K562 (cell line): ENCODE measurements around the gene BRAF. TPM values are rescaled to one million over a fixed set of nuclear protein-coding genes. Genes with fewer than 3 reads are reported as not detected.

Source experiments
- ATAC-seq: fragments of 200-7000 bp; cut with Tn5 transposase; 3 replicates; pipeline ENCODE4 v1.9.1; 2020; ENCODE audit warnings: moderate library complexity
- BruUV-seq: library from RNA; stranded (reverse); fragments of 400-500 nt; replicated peaks from 2 replicates; lab custom pipeline; 2021; lab: Mats Ljungman, UMichigan
- CTCF ChIA-PET: fragments of 300-600 bp; formaldehyde crosslinking; extraction: SDS; loops from one replicate; lab custom pipeline; 2021; ENCODE audit warnings: low intra/inter-chr PET ratio; lab: Yijun Ruan, JAX
- POLR2A ChIA-PET: fragments of 300-600, 350-650 bp; sonication (Branson Sonifier 250); formaldehyde crosslinking; extraction: SDS; loops from one replicate; lab custom pipeline; 2021; ENCODE audit warnings: antibody characterized with exemption, inconsistent platforms; lab: Yijun Ruan, JAX
- DNase-seq, 4 experiments: peaks; one replicate each; pipeline versions ENCODE4 v3.0.0 to v3.0.0-alpha.2; 2011 to 2018; ENCODE audit warnings: low spot score in 3 of 4, mixed read lengths in 3 of 4; ENCODE audit errors: extremely low read depth in 1 of 4
- FAIRE-seq: peaks from 2 replicates; lab custom pipeline; 2011; peaks lifted over from hg19 to GRCh38; lab: Jason Lieb, UNC
- H2AFZ ChIP-seq: 2 replicates; pipeline ENCODE4 v1.6.0; 2011; ENCODE audit warnings: low read depth, low read length, control low read depth, inconsistent platforms
- H3K27ac ChIP-seq: fragments of 200-600 bp; 3 replicates; pipeline ENCODE4 v1.8.0; 2011; ENCODE audit warnings: low read depth, mild to moderate bottlenecking, control low read depth, inconsistent platforms, low read length, moderate library complexity, mixed read lengths; ENCODE audit errors: extremely low read depth
- H3K27me3 ChIP-seq, 2 experiments: fragments of 300-600 bp in 1 of 2; 2 replicates in 1 of 2; 3 replicates in 1 of 2; pipeline versions ENCODE4 v1.6.0 to v1.8.0; 2011; ENCODE audit warnings: inconsistent platforms in 2 of 2, low read length in 2 of 2, mild to moderate bottlenecking in 1 of 2, mixed read lengths in 1 of 2, moderate library complexity in 1 of 2; ENCODE audit not compliant: control insufficient read depth in 2 of 2, insufficient read depth in 2 of 2
- H3K36me3 ChIP-seq: fragments of 300-600 bp; 3 replicates; pipeline ENCODE4 v1.8.0; 2011; ENCODE audit warnings: mild to moderate bottlenecking, low read length, inconsistent platforms; ENCODE audit not compliant: control insufficient read depth, insufficient read depth
- H3K4me1 ChIP-seq, 2 experiments: fragments of 200-600 bp in 1 of 2; replicated peaks in 1 of 2; 2 replicates in 1 of 2; 3 replicates in 1 of 2; pipeline versions ENCODE4 v1.5.1 to v1.8.0; 2011; ENCODE audit warnings: inconsistent platforms in 2 of 2, low read length in 2 of 2, mild to moderate bottlenecking in 1 of 2, mixed read lengths in 1 of 2, moderate library complexity in 1 of 2; ENCODE audit not compliant: control insufficient read depth in 2 of 2, insufficient read depth in 2 of 2
- H3K4me2 ChIP-seq: 2 replicates; pipeline ENCODE4 v1.6.1; 2011; ENCODE audit warnings: low read length, control low read depth, inconsistent platforms, mixed read lengths; ENCODE audit not compliant: insufficient read depth
- H3K4me3 ChIP-seq: fragments of 200-600 bp; sonication (generic), shearing (Covaris generic); 2 replicates; pipeline ENCODE4 v1.5.1; 2016; ENCODE audit warnings: control low read depth, inconsistent platforms
- H3K79me2 ChIP-seq: fragments of 200-600 bp; 3 replicates; pipeline ENCODE4 v1.8.0; 2011; ENCODE audit warnings: low read length, inconsistent platforms; ENCODE audit not compliant: control insufficient read depth, insufficient read depth
- H3K9ac ChIP-seq, 2 experiments: 2 replicates each; pipeline versions ENCODE4 v1.6.0 to v1.6.1; 2011; ENCODE audit warnings: low read depth in 2 of 2, low read length in 2 of 2, control low read depth in 1 of 2, inconsistent platforms in 1 of 2, mild to moderate bottlenecking in 1 of 2, mixed read lengths in 1 of 2; ENCODE audit not compliant: insufficient read depth in 1 of 2
- H3K9me1 ChIP-seq: one replicate; pipeline ENCODE4 v1.6.0; 2011; ENCODE audit warnings: inconsistent platforms, mild to moderate bottlenecking, low read length, moderate library complexity; ENCODE audit not compliant: control insufficient read depth, insufficient read depth
- H3K9me3 ChIP-seq: replicated peaks from 2 replicates; pipeline ENCODE4 v1.5.1; 2011; ENCODE audit warnings: low read depth, low read length, inconsistent platforms; ENCODE audit not compliant: control insufficient read depth, insufficient read depth
- H4K20me1 ChIP-seq: replicated peaks from 2 replicates; pipeline ENCODE4 v1.6.1; 2011; ENCODE audit warnings: low read length, inconsistent platforms, mixed read lengths; ENCODE audit not compliant: control insufficient read depth, insufficient read depth
- ATF4 ChIP-seq: fragments of 450-650 bp; formaldehyde crosslinking; IDR thresholded peaks from 2 replicates; pipeline ENCODE4 v1.4.0; 2022; ENCODE audit warnings: mild to moderate bottlenecking, moderate library complexity
- BACH1 ChIP-seq: fragments of 200-800 bp; sonication (Bioruptor generic); IDR thresholded peaks from 2 replicates; pipeline ENCODE4 v1.6.1; 2016; ENCODE audit warnings: missing genetic modification characterization, missing compliant biosample characterization
- CREB3 ChIP-seq: fragments of 450-650 bp; conservative IDR thresholded peaks from 2 replicates; pipeline ENCODE4 v1.6.1; 2016; ENCODE audit warnings: missing genetic modification characterization, low read depth, mild to moderate bottlenecking, missing compliant biosample characterization, moderate library complexity
- CTCF ChIP-seq, 3 experiments: IDR thresholded peaks in 2 of 3; conservative IDR thresholded peaks in 1 of 3; 2 replicates each; pipeline ENCODE4 v1.5.1; 2011 to 2012; ENCODE audit warnings: low read length in 3 of 3, mild to moderate bottlenecking in 3 of 3, control low read depth in 2 of 3, improper control_type of control experiment in 1 of 3, inconsistent platforms in 1 of 3, low read depth in 1 of 3, mixed read lengths in 1 of 3, moderate library complexity in 1 of 3; ENCODE audit not compliant: insufficient read depth in 2 of 3
- MCM3 ChIP-seq: fragments of 450-650 bp; IDR thresholded peaks from 2 replicates; pipeline ENCODE4 v1.6.1; 2016
- ZBTB33 ChIP-seq: sonication (generic); formaldehyde crosslinking; IDR thresholded peaks from 2 replicates; pipeline ENCODE4 v1.8.1; 2023; ENCODE audit warnings: mild to moderate bottlenecking, missing genetic modification reagents
- ZBTB7A ChIP-seq: IDR thresholded peaks from 2 replicates; pipeline ENCODE4 v1.6.1; 2011; ENCODE audit warnings: low read depth, mild to moderate bottlenecking, low read length, moderate library complexity, borderline replicate concordance; ENCODE audit not compliant: control insufficient read depth
- WGBS: fragments of 100-300 bp; shearing (Covaris generic); methylation state at CpG from one replicate; pipeline ENCODE4 v1.1.6; 2016; ENCODE audit warnings: low coverage, mixed read lengths; ENCODE audit not compliant: insufficient coverage; ENCODE audit errors: missing lambda C conversion rate; 5-methylcytosine and 5-hydroxymethylcytosine counted together
- in situ Hi-C: fragments of 300-500 bp; cut with MboI; formaldehyde crosslinking; loops from 4 replicates; pipeline ENCODE4 v1.15.0; 2018; ENCODE audit warnings: inconsistent platforms, mixed read lengths
- intact Hi-C: fragments of 100-400 bp; cut with micrococcal nuclease; formaldehyde crosslinking; loops from 2 replicates; pipeline ENCODE4 v1.14.2; 2022
- polyA plus RNA-seq, 8 experiments: library from polyadenylated mRNA; depleted of rRNA in 4 of 8; stranded (reverse) in 5 of 8; unstranded in 3 of 8; fragments of >200 nt; fragmentation: Nextera tagmentation in 2 of 8; fragmentation: Illumina TruSeq in 1 of 8; extraction: Ambion mirVana in 2 of 8; extraction: Trizol in 1 of 8; gene quantifications; 2 replicates each; pipeline versions ENCODE4 v1.2.1 to v1.2.3, GENCODE V29; 2011 to 2014; ENCODE audit warnings: inconsistent platforms in 1 of 8, missing spikeins in 1 of 8
- total RNA-seq, 7 experiments: library from RNA; depleted of rRNA in 6 of 7; stranded (reverse); fragments of >200 nt in 6 of 7; fragmentation: Illumina TruSeq in 2 of 7; extraction: Trizol in 2 of 7; gene quantifications; 2 replicates each; pipeline versions ENCODE4 v1.2.1 to v1.2.3, GENCODE V29; 2011 to 2021; ENCODE audit warnings: low replicate concordance in 1 of 7

The BRAF gene
- total and polyA plus RNA-seq, 9 of the 15 experiments (the other 6 are each of a cell fraction or from before 2014, with no cell fraction given), result 3.6 to 38.3 (median 21.9) TPM

- in situ Hi-C loops, result no loop called here
- no peaks in the 10 kb centered on the region for H3K79me2 ChIP-seq
- no peaks in the 10 kb centered on the region for H3K36me3 ChIP-seq
- POLR2A ChIA-PET, result interaction anchor here (0.6 to 1.0 kb wide), 3 partner anchors 9 to 139 kb away, joined by 3 to 4 read pairs (median 3); no protein-coding TSS in a partner anchor
- no peak overlapping the region for H3K27ac ChIP-seq
- H3K27me3 ChIP-seq, result no peaks in the 10 kb centered on the region
- no peak overlapping the region; a peak in 1 of 4 replicates for H3K9ac ChIP-seq
- TF ChIP-seq MCM3, result no peak
- peak; percentile 29 to 46 (median 32); a peak in 5 of 6 replicates for TF ChIP-seq CTCF (IDR thresholded peaks at IDR 0.05 in 2 of 3, conservative IDR thresholded peaks at IDR 0.05 in 1 of 3; ENCODE audit: insufficient read depth in 2 of 3, low read depth in 1 of 3, low read length in 3 of 3)
- TF ChIP-seq ZBTB33 (CRISPR knock-in tag), result peak; percentile 98
- TF ChIP-seq BACH1 (tag), result no peak
- no peak for TF ChIP-seq CREB3
- 0 out of 2 replicates have a peak, but pooled peaks have one; percentile 8 for TF ChIP-seq ZBTB7A
- TF ChIP-seq ATF4, result no peak
- peaks cover 3% of the 10 kb centered on the region for H3K9me1 ChIP-seq
- H4K20me1 ChIP-seq, result no peaks in the 10 kb centered on the region
- H3K4me1 ChIP-seq, result peaks cover 7 to 14% of the 10 kb centered on the region in 2 experiments; a peak in 3 of 5 replicates
- H2AFZ ChIP-seq, result no peak overlapping the region
- 75% methylated on average over 12 of the region's 12 CpGs for WGBS
- DNase-seq (no peak), FAIRE-seq (no peak), ATAC-seq (peak; percentile 70)
- H3K4me3 ChIP-seq, result no peak overlapping the region
- CTCF ChIA-PET, result no interaction called here
- H3K9me3 ChIP-seq, result no peaks in the 10 kb centered on the region
- BruUV-seq, result no TSS peak
- intact Hi-C loops, result loop anchor here (10.0 kb wide), 1 partner anchor 233 kb away; the partner anchor contains the start of gene BRAF
- no peak overlapping the region for H3K4me2 ChIP-seq
These were observed 233.2 kb downstream of the BRAF start for GRCh38 chr7:140691376-140692045.
